ENCODE measurements around the gene SLC27A1. TPM values are rescaled to one million over a fixed set of nuclear protein-coding genes. Genes with fewer than 3 reads are reported as not detected.

SLC27A1 gene
- total RNA-seq, 1 donor from 2014 or later, result 4.3 TPM

DNA sequence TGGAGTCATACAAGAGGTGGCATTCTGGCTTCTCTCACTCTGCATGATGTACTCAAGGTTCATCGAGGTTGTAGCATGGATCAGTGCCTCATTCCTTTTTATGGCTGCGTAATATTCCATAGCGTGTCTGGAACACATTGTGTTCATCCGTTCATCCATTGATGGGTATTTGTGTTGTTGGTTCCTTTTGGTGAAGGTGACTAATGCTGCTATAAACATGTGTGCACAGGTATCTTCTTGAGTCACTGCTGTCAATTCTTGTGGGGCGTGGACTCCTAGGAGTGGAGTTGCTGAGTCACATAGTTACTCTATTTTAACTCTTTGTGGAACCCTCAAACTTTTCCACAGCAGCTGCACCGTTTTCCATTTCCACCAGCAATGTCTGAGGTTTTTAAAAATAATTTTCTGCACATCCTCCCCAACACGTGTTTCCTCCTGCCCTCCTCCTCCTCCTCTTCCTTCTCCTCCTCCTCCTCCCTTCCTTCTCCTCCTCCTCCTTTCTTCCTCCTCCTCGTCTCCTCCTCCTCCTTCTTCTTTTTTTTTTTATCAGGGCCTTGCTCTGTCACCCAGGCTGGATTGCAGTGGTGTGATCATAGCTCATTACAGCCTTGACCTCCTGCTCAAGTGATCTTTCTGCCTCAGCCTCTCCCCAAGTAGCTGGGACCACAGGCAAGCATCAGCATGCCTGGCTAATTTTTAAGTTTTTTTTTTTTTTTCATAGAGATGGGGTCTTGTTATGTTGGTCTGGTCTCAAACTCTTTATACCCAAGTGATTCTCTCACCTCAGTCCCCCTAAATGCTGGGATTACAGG lies 19.9 kb upstream of the SLC27A1 start:
- Mint-ChIP-seq H3K4me1 (peaks cover 15% of the 10 kb centered on the region), H3K36me3 (ENCODE audit: low read depth) (no peaks in the 10 kb centered on the region), H3K9me3 (no peaks in the 10 kb centered on the region), H3K27ac (no peak overlapping the region), H3K27me3 (peaks cover 35% of the 10 kb centered on the region), H3K4me3 (no peak overlapping the region)
- ATAC-seq (ENCODE audit: low read depth) (no peak), DNase-seq (no peak)
- TF ChIP-seq CTCF (IDR thresholded peaks at IDR 0.05), result no peak
- POLR2A ChIA-PET, result interaction anchor here (0.7 kb wide), 3 partner anchors 44 to 1458 kb away, joined by 5 to 8 read pairs (median 7); no protein-coding TSS in a partner anchor
- intact Hi-C loops (cut with micrococcal nuclease), result loop anchor here (5.0 kb wide), 2 partner anchors 407 to 482 kb away; partner anchors contain the start of genes CCDC124 and RPL18A
- CTCF ChIA-PET, result no interaction called here

DNA sequence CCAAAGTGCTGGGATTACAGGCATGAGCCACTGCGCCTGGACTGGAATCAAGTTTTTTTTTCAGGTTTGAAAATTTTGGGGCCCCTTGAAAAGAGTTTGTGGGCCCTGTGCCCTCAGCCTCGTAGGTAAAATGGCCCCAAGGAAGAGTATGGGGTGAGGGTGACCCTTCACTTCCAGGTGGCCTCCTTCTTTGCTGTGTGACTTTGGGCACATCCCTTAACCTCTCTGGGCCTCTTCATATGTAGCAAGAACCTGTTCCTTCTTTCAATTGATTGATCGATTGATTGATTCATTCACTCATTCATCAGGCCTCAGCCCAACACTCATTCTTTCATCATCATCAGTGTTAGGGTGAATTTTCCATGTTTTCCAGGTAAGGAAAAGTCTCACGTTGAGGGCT lies 18.5 kb upstream of the SLC27A1 start:
- Mint-ChIP-seq H3K4me3 (no peak overlapping the region), H3K4me1 (peaks cover 15% of the 10 kb centered on the region), H3K36me3 (ENCODE audit: low read depth) (no peaks in the 10 kb centered on the region), H3K9me3 (no peaks in the 10 kb centered on the region), H3K27me3 (peaks cover 40% of the 10 kb centered on the region), H3K27ac (no peak overlapping the region)
- CTCF ChIA-PET, result no interaction called here
- no peak for TF ChIP-seq CTCF (IDR thresholded peaks at IDR 0.05)
- POLR2A ChIA-PET, result no interaction called here
- intact Hi-C loops (cut with micrococcal nuclease), result loop anchor here (5.0 kb wide), 2 partner anchors 405 to 480 kb away; partner anchors contain the start of genes CCDC124 and RPL18A
- ATAC-seq (ENCODE audit: low read depth) (no peak), DNase-seq (no peak)

- Mint-ChIP-seq H3K9me3 (no peaks in the 10 kb centered on the region), H3K4me3 (no peak overlapping the region), H3K36me3 (ENCODE audit: low read depth) (no peaks in the 10 kb centered on the region), H3K27ac (no peak overlapping the region), H3K27me3 (peaks cover 41% of the 10 kb centered on the region), H3K4me1 (peaks cover 12% of the 10 kb centered on the region)
- DNase-seq (no peak), ATAC-seq (ENCODE audit: low read depth) (no peak)
- intact Hi-C loops (cut with micrococcal nuclease), result loop anchor here (5.0 kb wide), 2 partner anchors 403 to 478 kb away; partner anchors contain the start of genes CCDC124 and RPL18A
- ChIA-PET CTCF (interaction anchor here (1.1 kb wide), 1 partner anchor 12 kb away, joined by 3 read pairs; no protein-coding TSS in a partner anchor), POLR2A (interaction anchor here (0.7 kb wide), 1 partner anchor 378 kb away, joined by 4 read pairs; no protein-coding TSS in a partner anchor)
- TF ChIP-seq CTCF (IDR thresholded peaks at IDR 0.05), result no peak
Observed at GRCh38 chr19:17454576-17455071, 15.7 kb upstream of the SLC27A1 start.

DNA sequence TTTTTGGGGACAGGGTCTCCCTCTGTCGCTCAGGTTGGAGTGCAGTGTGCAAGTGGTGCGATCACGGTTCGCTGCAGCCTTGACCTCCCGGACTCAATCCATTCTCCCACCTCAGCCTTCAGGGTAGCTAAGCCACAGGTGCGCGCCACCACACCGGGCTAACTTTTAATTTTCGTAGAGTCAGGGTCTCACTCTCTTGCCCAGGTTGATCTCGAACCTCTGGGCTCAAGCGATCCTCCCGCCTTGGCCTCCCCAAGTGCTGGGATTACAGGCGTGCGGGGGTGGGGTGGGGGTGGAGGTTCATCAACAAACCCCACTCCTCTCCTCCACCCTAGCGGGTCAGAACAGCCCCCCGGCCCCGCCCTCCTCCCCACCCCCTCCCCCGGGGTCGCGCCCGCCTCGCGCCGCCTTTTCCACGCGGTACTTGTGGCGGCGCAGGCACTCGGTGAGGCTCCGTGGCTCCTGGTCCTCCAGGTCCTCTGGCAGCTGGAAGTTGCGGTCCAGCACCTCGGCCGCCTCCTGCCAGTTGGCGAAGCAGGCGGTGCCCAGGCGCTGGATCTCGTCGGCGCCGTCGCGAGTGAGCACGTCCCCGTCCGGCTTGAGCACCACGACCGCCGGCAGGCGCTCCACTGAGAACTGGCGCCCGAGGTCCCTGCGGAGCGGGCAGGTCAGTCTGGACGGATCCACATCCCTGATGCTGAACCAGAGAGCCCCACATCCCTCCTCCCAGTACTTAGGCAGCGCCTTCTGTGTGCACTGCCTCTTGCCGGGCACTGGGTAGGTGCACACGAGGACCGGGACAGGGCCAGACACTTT lies 14.8 kb upstream of the SLC27A1 start:
- no peaks in the 10 kb centered on the region for H3K9me3 Mint-ChIP-seq
- ChIA-PET CTCF (no interaction called here), POLR2A (no interaction called here)
- intact Hi-C loops (cut with micrococcal nuclease), result no loop called here
- peaks cover 33% of the 10 kb centered on the region for H3K27me3 Mint-ChIP-seq
- no peak overlapping the region for H3K4me3 Mint-ChIP-seq
- ATAC-seq (ENCODE audit: low read depth) (no peak), DNase-seq (no peak)
- H3K27ac Mint-ChIP-seq, result no peak overlapping the region
- H3K4me1 Mint-ChIP-seq, result peaks cover 6% of the 10 kb centered on the region
- TF ChIP-seq CTCF (IDR thresholded peaks at IDR 0.05), result no peak
- H3K36me3 Mint-ChIP-seq (ENCODE audit: low read depth), result no peaks in the 10 kb centered on the region

All from activated B cell treated with CpG ODN at 0.5 μM for 24 hours (primary cell).